Measurements from ENCODE around the gene CCDC178.

- TF ChIP-seq YY1 (IDR thresholded peaks at IDR 0.05; ENCODE audit: insufficient read depth, insufficient read length) (no peak), ZNF274 (IDR thresholded peaks at IDR 0.05; ENCODE audit: low read depth, low read length) (no peak)
Observed at GRCh38 chr18:33194793-33195192, 245.7 kb downstream of the CCDC178 start.
